Calu3 (cell line): ENCODE measurements around the gene PAOX. TPM values are rescaled to one million over a fixed set of nuclear protein-coding genes. Genes with fewer than 3 reads are reported as not detected.

Source experiments
- BruUV-seq: library from RNA; stranded (reverse); fragments of 400-500 nt; replicated peaks from 2 replicates; lab custom pipeline; 2021; lab: Mats Ljungman, UMichigan
- CTCF ChIA-PET: fragments of 300-600 bp; sonication (Branson Sonifier 250); formaldehyde crosslinking; loops from one replicate; lab custom pipeline; 2022; ENCODE audit warnings: antibody characterized with exemption; lab: Charles Lee
- DNase-seq: peaks from one replicate; pipeline ENCODE4 v3.0.0; 2022
- H3K27ac Mint-ChIP-seq: one replicate; pipeline ENCODE4 v1.8.0; 2022; ENCODE audit warnings: mixed read lengths; ENCODE audit not compliant: unreplicated experiment
- H3K27me3 Mint-ChIP-seq: one replicate; pipeline ENCODE4 v1.8.0; 2022; ENCODE audit warnings: mixed read lengths; ENCODE audit not compliant: unreplicated experiment
- H3K36me3 Mint-ChIP-seq: one replicate; pipeline ENCODE4 v1.8.0; 2022; ENCODE audit warnings: mild to moderate bottlenecking, moderate library complexity, mixed read lengths; ENCODE audit not compliant: insufficient read depth, unreplicated experiment
- H3K4me1 Mint-ChIP-seq: one replicate; pipeline ENCODE4 v1.8.0; 2022; ENCODE audit warnings: mild to moderate bottlenecking, low read depth, mixed read lengths; ENCODE audit not compliant: unreplicated experiment
- H3K4me3 Mint-ChIP-seq: one replicate; pipeline ENCODE4 v1.8.0; 2022; ENCODE audit warnings: mild to moderate bottlenecking, low read depth, moderate library complexity, mixed read lengths; ENCODE audit not compliant: unreplicated experiment
- H3K9me3 Mint-ChIP-seq: one replicate; pipeline ENCODE4 v1.8.0; 2022; ENCODE audit warnings: low read depth, mixed read lengths; ENCODE audit not compliant: unreplicated experiment
- CTCF ChIP-seq: fragments of 200-600 bp; IDR thresholded peaks from one replicate; pipeline ENCODE4 v1.8.0; 2022; ENCODE audit warnings: antibody characterized with exemption; ENCODE audit not compliant: unreplicated experiment
- intact Hi-C: fragments of 100-400 bp; cut with micrococcal nuclease; formaldehyde crosslinking; loops from one replicate; pipeline ENCODE4 v1.10.0; 2022; ENCODE audit not compliant: unreplicated experiment
- total RNA-seq: library from RNA; stranded (reverse); gene quantifications from 2 replicates; pipeline ENCODE4 v1.2.3, GENCODE V29; 2022

PAOX gene
- total RNA-seq, 1 experiment from 2014 or later: 2.9 TPM

- H3K27ac Mint-ChIP-seq: no peak overlapping the region
- H3K4me1 Mint-ChIP-seq: no peaks in the 10 kb centered on the region
- H3K9me3 Mint-ChIP-seq: no peaks in the 10 kb centered on the region
- intact Hi-C loops: no loop called here
- no peak overlapping the region for H3K4me3 Mint-ChIP-seq
- BruUV-seq: no TSS peak
- no peaks in the 10 kb centered on the region for H3K27me3 Mint-ChIP-seq
- CTCF ChIA-PET: no interaction called here
- no peak for TF ChIP-seq CTCF
- H3K36me3 Mint-ChIP-seq: peaks cover 5% of the 10 kb centered on the region
- DNase-seq: no peak
These were observed 31.1 kb upstream of the PAOX start for GRCh38 chr10:133347710-133348517.

GRCh38 chr10:133349160-133349568 lies 29.9 kb upstream of the PAOX start:
- DNase-seq: no peak
- Mint-ChIP-seq H3K27ac (peak overlapping the region; percentile 18), H3K4me3 (no peak overlapping the region), H3K27me3 (no peaks in the 10 kb centered on the region), H3K4me1 (no peaks in the 10 kb centered on the region), H3K36me3 (peaks cover 5% of the 10 kb centered on the region), H3K9me3 (no peaks in the 10 kb centered on the region)
- TF ChIP-seq CTCF: no peak
- BruUV-seq: no TSS peak
- CTCF ChIA-PET: no interaction called here
- intact Hi-C loops: no loop called here

- intact Hi-C loops: no loop called here
- Mint-ChIP-seq H3K4me1 (no peaks in the 10 kb centered on the region), H3K9me3 (no peaks in the 10 kb centered on the region), H3K4me3 (no peak overlapping the region), H3K27me3 (no peaks in the 10 kb centered on the region), H3K36me3 (peaks cover 5% of the 10 kb centered on the region), H3K27ac (peak overlapping the region; percentile 18)
- no peak for DNase-seq
- BruUV-seq: no TSS peak
- TF ChIP-seq CTCF: no peak
- CTCF ChIA-PET: no interaction called here
These were observed 29.5 kb upstream of the PAOX start for GRCh38 chr10:133349577-133350011.

GRCh38 chr10:133350283-133350949 lies 28.6 kb upstream of the PAOX start:
- Mint-ChIP-seq H3K4me3 (no peak overlapping the region), H3K4me1 (no peaks in the 10 kb centered on the region), H3K9me3 (no peaks in the 10 kb centered on the region), H3K27ac (no peak overlapping the region), H3K36me3 (peaks cover 2% of the 10 kb centered on the region), H3K27me3 (no peaks in the 10 kb centered on the region)
- no peak for TF ChIP-seq CTCF
- intact Hi-C loops: no loop called here
- DNase-seq: no peak
- no TSS peak for BruUV-seq
- CTCF ChIA-PET: no interaction called here
